ENCODE data around the gene LDLRAD4. TPM values are rescaled to one million over a fixed set of nuclear protein-coding genes. Genes with fewer than 3 reads are reported as not detected.

The LDLRAD4 gene
- total RNA-seq, result 10 to 100 TPM; 18.4 to 59.2 TPM

GRCh38 chr18:13218368-13218991 lies at the start of gene LDLRAD4:
Gene LDLRAD4 (plus strand): TSS chr18:13218760.
- Mint-ChIP-seq H3K9me3 (no peaks in the 10 kb centered on the region), H3K27ac (no peak within 1 kb of the TSS), H3K36me3 (no peaks in the 10 kb centered on the region)
- DNase-seq (ENCODE audit: low spot score in 2 of 2), result peak in 1 of 2 donors; percentile 41
- ATAC-seq, result peak; percentile 12 to 19

GRCh38 chr18:13173578-13174145 lies 44.9 kb upstream of the LDLRAD4 start:
- H3K9me3 Mint-ChIP-seq, result peaks cover 0 to 4% of the 10 kb centered on the region in 2 donors
- ATAC-seq (no peak), DNase-seq (ENCODE audit: low spot score in 2 of 2) (no peak)
- H3K27ac Mint-ChIP-seq, result no peak overlapping the region
- H3K36me3 Mint-ChIP-seq, result no peaks in the 10 kb centered on the region

- no peak for ATAC-seq
- H3K9me3 Mint-ChIP-seq, result peaks cover 0 to 4% of the 10 kb centered on the region in 2 donors
- H3K27ac Mint-ChIP-seq, result peak overlapping the region; percentile 70 to 81
- no peaks in the 10 kb centered on the region for H3K36me3 Mint-ChIP-seq
- DNase-seq (ENCODE audit: low spot score in 2 of 2), result no peak
Measured at GRCh38 chr18:13175266-13175665, 43.3 kb upstream of the LDLRAD4 start.

- H3K36me3 Mint-ChIP-seq, result no peaks in the 10 kb centered on the region
- H3K27ac Mint-ChIP-seq, result peak overlapping the region in 1 of 2 donors; percentile 70
- DNase-seq (ENCODE audit: low spot score in 2 of 2) (no peak), ATAC-seq (peak; percentile 59 to 74)
- peaks cover 0 to 3% of the 10 kb centered on the region in 2 donors for H3K9me3 Mint-ChIP-seq
Measured at GRCh38 chr18:13175754-13176210, 42.8 kb upstream of the LDLRAD4 start.

GRCh38 chr18:13176847-13177246 lies 41.7 kb upstream of the LDLRAD4 start:
- Mint-ChIP-seq H3K36me3 (no peaks in the 10 kb centered on the region), H3K27ac (peak overlapping the region in 1 of 2 donors; percentile 13)
- no peak for ATAC-seq

GRCh38 chr18:13178197-13178596 lies 40.4 kb upstream of the LDLRAD4 start:
- no peaks in the 10 kb centered on the region for H3K36me3 Mint-ChIP-seq
- no peaks in the 10 kb centered on the region for H3K9me3 Mint-ChIP-seq
- DNase-seq (ENCODE audit: low spot score in 2 of 2) (no peak), ATAC-seq (no peak)
- no peak overlapping the region for H3K27ac Mint-ChIP-seq

More at GRCh38 chr18:13176847-13177246, 41.7 kb upstream of the LDLRAD4 start:
- H3K9me3 Mint-ChIP-seq, result no peaks in the 10 kb centered on the region
- no peak for DNase-seq (ENCODE audit: low spot score in 2 of 2)

GRCh38 chr18:13178976-13179375 lies 39.6 kb upstream of the LDLRAD4 start:
- ATAC-seq (peak; percentile 44 to 76), DNase-seq (ENCODE audit: low spot score in 2 of 2) (no peak)
- no peaks in the 10 kb centered on the region for H3K36me3 Mint-ChIP-seq
- no peaks in the 10 kb centered on the region for H3K9me3 Mint-ChIP-seq
- peak overlapping the region in 1 of 2 donors; percentile 67 for H3K27ac Mint-ChIP-seq

GRCh38 chr18:13179566-13180113 lies 38.9 kb upstream of the LDLRAD4 start:
- ATAC-seq, result peak; percentile 45 to 64
- H3K36me3 Mint-ChIP-seq, result no peaks in the 10 kb centered on the region
- H3K9me3 Mint-ChIP-seq, result no peaks in the 10 kb centered on the region
- no peak overlapping the region for H3K27ac Mint-ChIP-seq
- no peak for DNase-seq (ENCODE audit: low spot score in 2 of 2)

GRCh38 chr18:13180614-13181375 lies 37.8 kb upstream of the LDLRAD4 start:
- Mint-ChIP-seq H3K27ac (peak overlapping the region in 1 of 2 donors; percentile 65), H3K9me3 (no peaks in the 10 kb centered on the region), H3K36me3 (no peaks in the 10 kb centered on the region)
- DNase-seq (ENCODE audit: low spot score in 2 of 2), result no peak
- no peak for ATAC-seq

- DNase-seq (ENCODE audit: low spot score in 2 of 2) (no peak), ATAC-seq (no peak)
- H3K27ac Mint-ChIP-seq, result no peak overlapping the region
- H3K9me3 Mint-ChIP-seq, result no peaks in the 10 kb centered on the region
- no peaks in the 10 kb centered on the region for H3K36me3 Mint-ChIP-seq
Measured at GRCh38 chr18:13181765-13182164, 36.8 kb upstream of the LDLRAD4 start.

GRCh38 chr18:13183359-13183758 lies 35.2 kb upstream of the LDLRAD4 start:
- Mint-ChIP-seq H3K27ac (no peak overlapping the region), H3K36me3 (no peaks in the 10 kb centered on the region)
- no peak for ATAC-seq

GRCh38 chr18:13183790-13184189 lies 34.8 kb upstream of the LDLRAD4 start:
- no peaks in the 10 kb centered on the region for H3K36me3 Mint-ChIP-seq
- ATAC-seq (no peak), DNase-seq (ENCODE audit: low spot score in 2 of 2) (no peak)
- H3K9me3 Mint-ChIP-seq, result no peaks in the 10 kb centered on the region
- no peak overlapping the region for H3K27ac Mint-ChIP-seq

More at GRCh38 chr18:13183359-13183758, 35.2 kb upstream of the LDLRAD4 start:
- no peak for DNase-seq (ENCODE audit: low spot score in 2 of 2)
- no peaks in the 10 kb centered on the region for H3K9me3 Mint-ChIP-seq

GRCh38 chr18:13184396-13184795 lies 34.2 kb upstream of the LDLRAD4 start:
- no peaks in the 10 kb centered on the region for H3K9me3 Mint-ChIP-seq
- no peak for ATAC-seq
- H3K27ac Mint-ChIP-seq, result no peak overlapping the region
- DNase-seq (ENCODE audit: low spot score in 2 of 2), result no peak
- no peaks in the 10 kb centered on the region for H3K36me3 Mint-ChIP-seq

GRCh38 chr18:13185675-13186198 lies 32.8 kb upstream of the LDLRAD4 start:
- no peak overlapping the region for H3K27ac Mint-ChIP-seq
- no peaks in the 10 kb centered on the region for H3K9me3 Mint-ChIP-seq
- ATAC-seq (no peak), DNase-seq (ENCODE audit: low spot score in 2 of 2) (no peak)
- H3K36me3 Mint-ChIP-seq, result no peaks in the 10 kb centered on the region

GRCh38 chr18:13186687-13187086 lies 31.9 kb upstream of the LDLRAD4 start:
- no peak for DNase-seq (ENCODE audit: low spot score in 2 of 2)
- Mint-ChIP-seq H3K27ac (no peak overlapping the region), H3K9me3 (no peaks in the 10 kb centered on the region), H3K36me3 (no peaks in the 10 kb centered on the region)
- no peak for ATAC-seq

GRCh38 chr18:13187498-13187897 lies 31.1 kb upstream of the LDLRAD4 start:
- no peak overlapping the region for H3K27ac Mint-ChIP-seq
- no peaks in the 10 kb centered on the region for H3K9me3 Mint-ChIP-seq
- ATAC-seq, result no peak
- no peak for DNase-seq (ENCODE audit: low spot score in 2 of 2)
- no peaks in the 10 kb centered on the region for H3K36me3 Mint-ChIP-seq

- DNase-seq (ENCODE audit: low spot score in 2 of 2) (no peak), ATAC-seq (no peak)
- H3K27ac Mint-ChIP-seq, result no peak overlapping the region
- peaks cover 0 to 4% of the 10 kb centered on the region in 2 donors for H3K9me3 Mint-ChIP-seq
- H3K36me3 Mint-ChIP-seq, result no peaks in the 10 kb centered on the region
Measured at GRCh38 chr18:13191031-13191430, 27.5 kb upstream of the LDLRAD4 start.
